HepG2 (cell line): ENCODE results near the gene PALM. TPM values are rescaled to one million over a fixed set of nuclear protein-coding genes. Genes with fewer than 3 reads are reported as not detected.

Experiments used
- HCFC1 ChIP-seq: fragments of 150-350 bp; IDR thresholded peaks from 2 replicates; pipeline ENCODE4 v1.6.1; 2014; ENCODE audit warnings: low read depth, low read length
- KDM2A ChIP-seq: sonication (generic); formaldehyde crosslinking; IDR thresholded peaks from 2 replicates; pipeline ENCODE4 v1.4.0; 2020; ENCODE audit warnings: low read depth, missing genetic modification reagents, borderline replicate concordance
- MED8 ChIP-seq: sonication (generic); formaldehyde crosslinking; IDR thresholded peaks from 2 replicates; pipeline ENCODE4 v1.8.1; 2023; ENCODE audit warnings: mild to moderate bottlenecking, missing genetic modification reagents; ENCODE audit not compliant: insufficient replicate concordance
- NONO ChIP-seq, 2 experiments: fragments of 450-650 bp in 1 of 2; sonication (generic) in 1 of 2; formaldehyde crosslinking in 1 of 2; IDR thresholded peaks in 1 of 2; conservative IDR thresholded peaks in 1 of 2; 2 replicates each; pipeline versions ENCODE4 v1.6.1 to v1.8.0; 2017 to 2022; ENCODE audit warnings: mild to moderate bottlenecking in 1 of 2, missing genetic modification reagents in 1 of 2, moderate library complexity in 1 of 2
- PCBP1 ChIP-seq: fragments of 200-400 bp; formaldehyde crosslinking; IDR thresholded peaks from 2 replicates; pipeline ENCODE4 v1.6.1; 2017; ENCODE audit warnings: mild to moderate bottlenecking, low read depth, low read length, borderline replicate concordance
- SKI ChIP-seq: fragments of 450-650 bp; IDR thresholded peaks from one replicate; pipeline ENCODE4 v1.6.1; 2018; ENCODE audit warnings: mild to moderate bottlenecking; ENCODE audit not compliant: partially characterized antibody
- TERF1 ChIP-seq: sonication (generic); formaldehyde crosslinking; IDR thresholded peaks from 2 replicates; pipeline ENCODE4 v1.8.0; 2022; ENCODE audit warnings: mild to moderate bottlenecking, missing genetic modification reagents, moderate library complexity
- WIZ ChIP-seq: sonication (generic); formaldehyde crosslinking; IDR thresholded peaks from 2 replicates; pipeline ENCODE4 v1.5.1; 2020; ENCODE audit warnings: mild to moderate bottlenecking, missing genetic modification reagents
- ZNF407 ChIP-seq: sonication (generic); formaldehyde crosslinking; IDR thresholded peaks from one replicate; pipeline ENCODE4 v1.5.1; 2020; ENCODE audit warnings: mild to moderate bottlenecking, missing genetic modification reagents; ENCODE audit errors: not compliant biosample characterization
- ZNF772 ChIP-seq: sonication (generic); formaldehyde crosslinking; IDR thresholded peaks from 2 replicates; pipeline ENCODE4 v1.5.0; 2020; ENCODE audit warnings: mild to moderate bottlenecking, missing genetic modification reagents
- polyA plus RNA-seq, 8 experiments: library from polyadenylated mRNA; depleted of rRNA in 3 of 8; stranded (reverse) in 7 of 8; unstranded in 1 of 8; fragments of >200 nt; fragmentation: Illumina TruSeq in 4 of 8; extraction: Trizol in 4 of 8; gene quantifications; 2 replicates each; pipeline versions ENCODE4 v1.2.1 to v1.2.3, GENCODE V29; 2011 to 2016; ENCODE audit warnings: low read depth in 4 of 8, missing spikeins in 1 of 8, mixed read lengths in 1 of 8; ENCODE audit not compliant: insufficient read depth in 1 of 8
- total RNA-seq, 5 experiments: library from RNA; depleted of rRNA; stranded (reverse); fragments of >200 nt; fragmentation: Illumina TruSeq; extraction: Trizol; gene quantifications; 2 replicates each; pipeline ENCODE4 v1.2.3, GENCODE V29; 2016; ENCODE audit warnings: low read depth in 1 of 5
- TF ChIP-seq, protein P1 (sequence below): sonication (generic); formaldehyde crosslinking; IDR thresholded peaks from 2 replicates; pipeline ENCODE4 v1.8.0; 2022; ENCODE audit warnings: missing genetic modification reagents, low read depth, mild to moderate bottlenecking, borderline replicate concordance
- TF ChIP-seq, protein P2 (sequence below): sonication (generic); formaldehyde crosslinking; conservative IDR thresholded peaks from 2 replicates; pipeline ENCODE4 v1.4.0; 2020; ENCODE audit warnings: missing genetic modification reagents
- TF ChIP-seq, protein P3 (sequence below): sonication (generic); formaldehyde crosslinking; IDR thresholded peaks from 2 replicates; pipeline ENCODE4 v1.4.0; 2020; ENCODE audit warnings: missing genetic modification reagents

Gene PALM
- total and polyA plus RNA-seq, 2 of the 13 experiments (the other 11 are each of a cell fraction or from before 2014, with no cell fraction given) = 4.0 to 9.7 TPM

- TF ChIP-seq ZNF407 = no peak
- peak; percentile 35; the same call in 1 of the 2 replicates for TF ChIP-seq KDM2A (CRISPR knock-in tag)
- TF ChIP-seq, protein P1, sequence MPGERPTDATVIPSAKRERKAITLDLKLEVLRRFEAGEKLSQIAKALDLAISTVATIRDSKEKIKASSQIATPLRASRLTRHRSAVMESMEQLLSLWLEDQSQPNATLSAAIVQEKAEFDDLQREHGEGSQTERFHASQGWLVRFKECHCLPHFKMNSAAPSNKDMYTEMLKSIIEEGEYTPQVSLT (CRISPR knock-in tag) = no peak
- TF ChIP-seq SKI = peak; percentile 71
- no peak for TF ChIP-seq TERF1 (CRISPR knock-in tag)
- no peak for TF ChIP-seq ZNF772
- TF ChIP-seq PCBP1 = no peak
- no peak for TF ChIP-seq MED8
- no peak for TF ChIP-seq HCFC1
- no peak for TF ChIP-seq NONO (IDR thresholded peaks at IDR 0.05)
- 0 out of 2 replicates have a peak, but pooled peaks have one; percentile 31 for TF ChIP-seq NONO (CRISPR knock-in tag; conservative IDR thresholded peaks at IDR 0.05)
- TF ChIP-seq, protein P2, sequence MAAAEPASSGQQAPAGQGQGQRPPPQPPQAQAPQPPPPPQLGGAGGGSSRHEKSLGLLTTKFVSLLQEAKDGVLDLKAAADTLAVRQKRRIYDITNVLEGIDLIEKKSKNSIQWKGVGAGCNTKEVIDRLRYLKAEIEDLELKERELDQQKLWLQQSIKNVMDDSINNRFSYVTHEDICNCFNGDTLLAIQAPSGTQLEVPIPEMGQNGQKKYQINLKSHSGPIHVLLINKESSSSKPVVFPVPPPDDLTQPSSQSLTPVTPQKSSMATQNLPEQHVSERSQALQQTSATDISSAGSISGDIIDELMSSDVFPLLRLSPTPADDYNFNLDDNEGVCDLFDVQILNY = no peak
- no peak for TF ChIP-seq WIZ
- TF ChIP-seq, protein P3, sequence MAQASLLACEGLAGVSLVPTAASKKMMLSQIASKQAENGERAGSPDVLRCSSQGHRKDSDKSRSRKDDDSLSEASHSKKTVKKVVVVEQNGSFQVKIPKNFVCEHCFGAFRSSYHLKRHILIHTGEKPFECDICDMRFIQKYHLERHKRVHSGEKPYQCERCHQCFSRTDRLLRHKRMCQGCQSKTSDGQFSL (CRISPR knock-in tag) = no peak
These were observed 34.2 kb upstream of the PALM start (continued) for GRCh38 chr19:674282-675151.
